ENCODE data around the gene ALDH4A1. TPM values are rescaled to one million over a fixed set of nuclear protein-coding genes. Genes with fewer than 3 reads are reported as not detected.
"Not testable (repeated sequence)": the region's sequence is repeated elsewhere in the genome, so short reads cannot be mapped to it uniquely, and the experiment has no call there.

ALDH4A1 gene
- total and polyA plus RNA-seq, 3 experiments from 2014 or later: 1.4 to 9.5 (median 9.3) TPM

GRCh38 chr1:18900303-18900841 is 2.0 kb downstream of the ALDH4A1 start:
- peaks cover 0 to 2% (median 0%) of the 10 kb centered on the region in 3 donors for H3K36me3 Mint-ChIP-seq
- no peaks in the 10 kb centered on the region for H3K9me3 Mint-ChIP-seq
- DNase-seq: peak in 1 of 5 donors; percentile 26
- ChIA-PET POLR2A (no interaction called here), CTCF (interaction anchor here (0.9 to 1.4 kb wide), 3 partner anchors 16 to 73 kb away, joined by 3 to 4 read pairs (median 3); no protein-coding TSS in a partner anchor)
- Histone ChIP-seq H3K36me3 (ENCODE audit: insufficient read depth, low read length) (no peaks in the 10 kb centered on the region), H3K27ac (ENCODE audit: low read depth, low read length) (no peak overlapping the region), H3K9me3 (ENCODE audit: low read length) (no peaks in the 10 kb centered on the region), H3K27me3 (ENCODE audit: insufficient read depth, low read length, poor library complexity, severe bottlenecking) (no peaks in the 10 kb centered on the region), H3K4me1 (ENCODE audit: insufficient read depth, low read length) (peaks cover 25% of the 10 kb centered on the region), H3K4me3 (ENCODE audit: low read length) (no peak overlapping the region)
- no peaks in the 10 kb centered on the region for H3K27me3 Mint-ChIP-seq
- peak overlapping the region in 5 of 7 donors; percentile 10 to 91 (median 35) for H3K4me3 Mint-ChIP-seq
- peak overlapping the region in 3 of 8 donors; percentile 23 to 58 (median 49) for H3K27ac Mint-ChIP-seq
- H3K4me1 Mint-ChIP-seq: peaks cover 20 to 25% (median 22%) of the 10 kb centered on the region in 3 donors

- Mint-ChIP-seq H3K36me3 (peaks cover 0 to 2% (median 0%) of the 10 kb centered on the region in 3 donors), H3K9me3 (no peaks in the 10 kb centered on the region), H3K27me3 (no peaks in the 10 kb centered on the region), H3K4me1 (peaks cover 20 to 25% (median 22%) of the 10 kb centered on the region in 3 donors), H3K4me3 (peak overlapping the region in 1 of 7 donors; percentile 91), H3K27ac (no peak overlapping the region)
- POLR2A ChIA-PET: no interaction called here
- Histone ChIP-seq H3K4me1 (ENCODE audit: insufficient read depth, low read length) (peaks cover 25% of the 10 kb centered on the region), H3K36me3 (ENCODE audit: insufficient read depth, low read length) (no peaks in the 10 kb centered on the region), H3K4me3 (ENCODE audit: low read length) (no peak overlapping the region), H3K9me3 (ENCODE audit: low read length) (no peaks in the 10 kb centered on the region), H3K27me3 (ENCODE audit: insufficient read depth, low read length, poor library complexity, severe bottlenecking) (no peaks in the 10 kb centered on the region), H3K27ac (ENCODE audit: low read depth, low read length) (no peak overlapping the region)
- DNase-seq: no peak
- CTCF ChIA-PET: interaction anchor here (1.3 to 1.4 kb wide), 2 partner anchors 51 to 74 kb away, joined by 3 to 4 read pairs; no protein-coding TSS in a partner anchor
These were observed 2.8 kb downstream of the ALDH4A1 start for GRCh38 chr1:18899363-18900049.

GRCh38 chr1:18898567-18898966 is 3.8 kb downstream of the ALDH4A1 start:
- H3K27ac ChIP-seq (ENCODE audit: low read depth, low read length): no peak overlapping the region
- Mint-ChIP-seq H3K9me3 (no peaks in the 10 kb centered on the region), H3K4me1 (peaks cover 16 to 18% (median 18%) of the 10 kb centered on the region in 3 donors), H3K36me3 (peaks cover 0 to 2% (median 0%) of the 10 kb centered on the region in 3 donors), H3K27me3 (no peaks in the 10 kb centered on the region), H3K4me3 (peak overlapping the region in 1 of 7 donors; percentile 41), H3K27ac (no peak overlapping the region)
- H3K4me3 ChIP-seq (ENCODE audit: low read length): no peak overlapping the region
- CTCF ChIA-PET: no interaction called here
- no peak for DNase-seq
- POLR2A ChIA-PET: no interaction called here
- H3K27me3 ChIP-seq (ENCODE audit: insufficient read depth, low read length, poor library complexity, severe bottlenecking): no peaks in the 10 kb centered on the region
- H3K36me3 ChIP-seq (ENCODE audit: insufficient read depth, low read length): no peaks in the 10 kb centered on the region
- H3K9me3 ChIP-seq (ENCODE audit: low read length): no peaks in the 10 kb centered on the region
- peaks cover 25% of the 10 kb centered on the region for H3K4me1 ChIP-seq (ENCODE audit: insufficient read depth, low read length)

GRCh38 chr1:18895317-18895716 is 7.0 kb downstream of the ALDH4A1 start:
- no peaks in the 10 kb centered on the region for H3K36me3 Mint-ChIP-seq
- POLR2A ChIA-PET: no interaction called here
- no peak overlapping the region for H3K4me3 Mint-ChIP-seq
- H3K27me3 ChIP-seq (ENCODE audit: insufficient read depth, low read length, poor library complexity, severe bottlenecking): no peaks in the 10 kb centered on the region
- no peak overlapping the region for H3K4me3 ChIP-seq (ENCODE audit: low read length)
- H3K27ac ChIP-seq (ENCODE audit: low read depth, low read length): no peak overlapping the region
- no peak for DNase-seq
- H3K4me1 Mint-ChIP-seq: no peaks in the 10 kb centered on the region
- H3K4me1 ChIP-seq (ENCODE audit: insufficient read depth, low read length): peaks cover 7% of the 10 kb centered on the region
- CTCF ChIA-PET: interaction anchor here (1.0 to 1.2 kb wide), 2 partner anchors 64 to 190 kb away, joined by 3 read pairs; no protein-coding TSS in a partner anchor
- no peaks in the 10 kb centered on the region for H3K36me3 ChIP-seq (ENCODE audit: insufficient read depth, low read length)
- H3K27ac Mint-ChIP-seq: no peak overlapping the region
- no peaks in the 10 kb centered on the region for H3K27me3 Mint-ChIP-seq
- H3K9me3 ChIP-seq (ENCODE audit: low read length): no peaks in the 10 kb centered on the region
- no peaks in the 10 kb centered on the region for H3K9me3 Mint-ChIP-seq

DNA sequence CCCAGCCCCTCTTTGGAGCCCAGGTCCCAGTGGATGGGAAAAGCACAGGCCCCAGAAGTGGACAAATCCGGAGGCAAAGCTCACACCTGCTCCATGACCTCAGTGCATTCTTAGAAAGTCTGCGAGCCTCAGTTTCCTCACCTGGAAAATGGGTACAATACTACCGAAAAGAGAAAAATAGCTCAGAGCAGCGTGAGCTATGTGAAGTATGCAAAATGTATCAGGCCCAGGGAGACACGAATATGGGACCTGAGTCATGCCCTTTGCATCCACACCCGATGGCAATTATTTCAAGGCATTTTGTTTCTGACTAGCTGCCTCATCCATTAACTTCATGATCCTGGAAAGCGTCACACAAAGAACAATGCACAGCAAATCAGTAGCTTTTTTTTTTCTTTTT is 9.2 kb downstream of the ALDH4A1 start:
- H3K9me3 ChIP-seq (ENCODE audit: low read length): no peaks in the 10 kb centered on the region
- Mint-ChIP-seq H3K36me3 (no peaks in the 10 kb centered on the region), H3K4me3 (no peak overlapping the region), H3K4me1 (no peaks in the 10 kb centered on the region), H3K27ac (no peak overlapping the region), H3K27me3 (no peaks in the 10 kb centered on the region), H3K9me3 (no peaks in the 10 kb centered on the region)
- no peaks in the 10 kb centered on the region for H3K27me3 ChIP-seq (ENCODE audit: insufficient read depth, low read length, poor library complexity, severe bottlenecking)
- no peaks in the 10 kb centered on the region for H3K36me3 ChIP-seq (ENCODE audit: insufficient read depth, low read length)
- POLR2A ChIA-PET: no interaction called here
- CTCF ChIA-PET: interaction anchor here (1.0 to 1.3 kb wide), 3 partner anchors 9 to 79 kb away, joined by 3 read pairs; no protein-coding TSS in a partner anchor
- H3K4me1 ChIP-seq (ENCODE audit: insufficient read depth, low read length): no peaks in the 10 kb centered on the region
- no peak for DNase-seq
- no peak overlapping the region for H3K4me3 ChIP-seq (ENCODE audit: low read length)
- H3K27ac ChIP-seq (ENCODE audit: low read depth, low read length): no peak overlapping the region

DNA sequence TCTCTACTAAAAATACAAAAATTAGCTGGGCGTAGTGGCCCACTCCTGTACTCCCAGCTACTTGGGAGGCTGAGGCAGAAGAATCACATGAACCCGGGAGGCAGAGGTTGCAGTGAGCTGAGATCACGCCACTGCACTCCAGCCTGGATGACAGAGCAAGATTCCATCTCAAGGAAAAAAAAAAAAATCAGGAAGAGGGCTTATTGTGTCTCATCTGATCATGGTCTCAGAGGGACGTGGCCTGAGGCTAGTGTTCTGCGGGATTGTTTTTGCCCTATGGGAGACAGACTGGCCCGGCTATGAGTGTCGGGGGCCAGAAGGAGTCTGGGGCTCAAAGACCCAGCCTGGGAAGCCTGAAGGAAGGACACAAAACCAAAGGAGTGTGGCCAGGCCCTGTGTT is 10.5 kb downstream of the ALDH4A1 start:
- POLR2A ChIA-PET; H3K36me3 Mint-ChIP-seq; H3K9me3 Mint-ChIP-seq; H3K4me3 Mint-ChIP-seq; H3K9me3 ChIP-seq (ENCODE audit: low read length); H3K4me1 ChIP-seq (ENCODE audit: insufficient read depth, low read length); H3K4me1 Mint-ChIP-seq; H3K4me3 ChIP-seq (ENCODE audit: low read length); H3K27ac ChIP-seq (ENCODE audit: low read depth, low read length); DNase-seq; H3K36me3 ChIP-seq (ENCODE audit: insufficient read depth, low read length); H3K27me3 Mint-ChIP-seq; H3K27me3 ChIP-seq (ENCODE audit: insufficient read depth, low read length, poor library complexity, severe bottlenecking): not testable (repeated sequence)
- CTCF ChIA-PET: interaction anchor here (1.0 kb wide), 1 partner anchor 7 kb away, joined by 3 read pairs; no protein-coding TSS in a partner anchor
- peak overlapping the region in 1 of 8 donors; percentile 43 for H3K27ac Mint-ChIP-seq

DNA sequence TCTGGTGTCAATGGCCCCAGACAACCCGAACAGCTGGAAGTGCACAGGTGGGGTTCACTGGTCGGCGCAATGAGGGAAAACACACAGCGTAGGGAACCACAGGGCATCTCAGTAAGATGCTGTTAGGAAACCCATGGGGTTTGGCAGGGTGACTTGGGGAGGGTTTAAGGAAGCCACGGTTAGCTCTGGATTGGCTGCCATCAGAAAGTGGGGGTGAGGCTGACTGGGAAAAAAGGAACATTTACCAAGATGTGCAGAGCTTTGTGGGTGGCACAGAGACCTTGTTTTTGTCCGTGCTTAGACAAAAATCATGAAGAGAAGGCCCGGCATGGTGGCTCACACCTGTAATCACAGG is 11.0 kb downstream of the ALDH4A1 start:
- Mint-ChIP-seq H3K4me3 (no peak overlapping the region), H3K36me3 (no peaks in the 10 kb centered on the region), H3K9me3 (no peaks in the 10 kb centered on the region), H3K27ac (no peak overlapping the region), H3K4me1 (no peaks in the 10 kb centered on the region), H3K27me3 (no peaks in the 10 kb centered on the region)
- no peak for DNase-seq
- Histone ChIP-seq H3K27ac (ENCODE audit: low read depth, low read length) (no peak overlapping the region), H3K4me3 (ENCODE audit: low read length) (no peak overlapping the region), H3K36me3 (ENCODE audit: insufficient read depth, low read length) (no peaks in the 10 kb centered on the region), H3K9me3 (ENCODE audit: low read length) (no peaks in the 10 kb centered on the region), H3K4me1 (ENCODE audit: insufficient read depth, low read length) (no peaks in the 10 kb centered on the region), H3K27me3 (ENCODE audit: insufficient read depth, low read length, poor library complexity, severe bottlenecking) (no peaks in the 10 kb centered on the region)
- POLR2A ChIA-PET: no interaction called here
- CTCF ChIA-PET: interaction anchor here (1.0 kb wide), 2 partner anchors 11 to 22 kb away, joined by 4 to 5 read pairs; partner anchors contain the start of gene ALDH4A1

GRCh38 chr1:18890706-18891425 is 11.5 kb downstream of the ALDH4A1 start:
- H3K4me3 ChIP-seq (ENCODE audit: low read length): no peak overlapping the region
- Mint-ChIP-seq H3K4me1 (no peaks in the 10 kb centered on the region), H3K36me3 (no peaks in the 10 kb centered on the region), H3K9me3 (no peaks in the 10 kb centered on the region), H3K27ac (no peak overlapping the region), H3K4me3 (no peak overlapping the region), H3K27me3 (no peaks in the 10 kb centered on the region)
- no peaks in the 10 kb centered on the region for H3K9me3 ChIP-seq (ENCODE audit: low read length)
- no peaks in the 10 kb centered on the region for H3K4me1 ChIP-seq (ENCODE audit: insufficient read depth, low read length)
- no peak for DNase-seq
- POLR2A ChIA-PET: no interaction called here
- CTCF ChIA-PET: interaction anchor here (1.0 kb wide), 2 partner anchors 12 to 22 kb away, joined by 4 to 5 read pairs; partner anchors contain the start of gene ALDH4A1
- no peak overlapping the region for H3K27ac ChIP-seq (ENCODE audit: low read depth, low read length)
- H3K27me3 ChIP-seq (ENCODE audit: insufficient read depth, low read length, poor library complexity, severe bottlenecking): no peaks in the 10 kb centered on the region
- H3K36me3 ChIP-seq (ENCODE audit: insufficient read depth, low read length): no peaks in the 10 kb centered on the region

Measured in CD8-positive, alpha-beta memory T cell (primary cell).